ENCODE results near the gene ST7. TPM values are rescaled to one million over a fixed set of nuclear protein-coding genes. Genes with fewer than 3 reads are reported as not detected.

ST7 gene
- total and polyA plus RNA-seq, 2 experiments from 2014 or later = 9.9 to 18.3 TPM

DNA sequence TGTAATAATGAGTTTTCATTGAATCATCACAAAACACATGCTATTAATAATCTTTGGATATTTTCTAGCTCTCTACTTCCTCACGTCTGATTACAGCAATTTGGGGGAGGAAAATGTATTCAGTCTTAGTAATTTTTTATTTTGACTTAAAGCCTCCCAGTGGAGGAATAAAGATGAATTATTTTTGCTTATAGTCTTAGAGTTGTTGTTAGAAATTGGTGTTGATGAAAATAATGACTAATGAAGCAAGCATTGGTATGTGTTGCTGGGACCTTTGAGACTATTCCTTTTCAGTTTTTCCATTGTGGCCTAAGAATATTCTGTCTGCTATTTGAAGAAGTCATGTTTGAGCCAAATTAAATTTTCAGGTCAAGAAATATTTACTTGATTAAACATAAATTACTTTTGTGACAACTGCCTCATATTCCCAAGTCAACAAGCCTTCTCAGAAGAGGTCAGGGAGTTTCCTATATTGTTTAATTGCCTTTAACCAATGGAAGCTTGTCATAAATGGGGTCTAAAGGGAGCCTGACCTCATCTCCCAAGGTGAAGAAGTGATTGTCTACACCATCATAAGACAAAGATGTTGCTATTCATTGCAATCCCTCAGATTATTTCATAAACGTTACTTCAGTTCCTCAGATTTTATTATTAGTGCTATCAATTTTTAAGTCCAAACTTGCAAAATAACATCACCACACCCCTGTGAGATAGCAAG lies 90.0 kb downstream of the ST7 start:
- Histone ChIP-seq H3K4me3 (no peak overlapping the region), H3K79me2 (replicated peaks; ENCODE audit: insufficient read depth) (no peaks in the 10 kb centered on the region), H2AFZ (no peak overlapping the region), H3K9me2 (ENCODE audit: insufficient read depth) (no peaks in the 10 kb centered on the region), H3K27ac (ENCODE audit: low read depth) (no peak overlapping the region), H3K27me3 (ENCODE audit: insufficient read depth) (no peaks in the 10 kb centered on the region), H3K36me3 (ENCODE audit: insufficient read depth) (no peaks in the 10 kb centered on the region), H4K20me1 (replicated peaks; ENCODE audit: insufficient read depth) (no peaks in the 10 kb centered on the region), H3K4me2 (no peak overlapping the region), H3F3A (replicated peaks; ENCODE audit: low read depth) (no peaks in the 10 kb centered on the region), H3K4me1 (ENCODE audit: insufficient read depth) (no peaks in the 10 kb centered on the region)
- Mint-ChIP-seq H3K36me3 (ENCODE audit: low read depth) (no peaks in the 10 kb centered on the region), H3K9me3 (no peaks in the 10 kb centered on the region), H3K27ac (no peak overlapping the region), H3K4me1 (no peaks in the 10 kb centered on the region), H3K4me3 (no peak overlapping the region), H3K27me3 (ENCODE audit: insufficient read depth, low read depth, poor library complexity) (peaks cover 6% of the 10 kb centered on the region)
- DNase-seq (ENCODE audit: low spot score) = no peak
- ATAC-seq = no peak
- no peak for TF ChIP-seq JUNB (IDR thresholded peaks at IDR 0.05; ENCODE audit: unreplicated experiment)
- TF ChIP-seq ZNF331 (CRISPR knock-in tag; IDR thresholded peaks at IDR 0.05; ENCODE audit: low read depth) = no peak
- TF ChIP-seq ZNF114 (CRISPR knock-in tag; IDR thresholded peaks at IDR 0.05) = no peak
- TF ChIP-seq, protein P1, sequence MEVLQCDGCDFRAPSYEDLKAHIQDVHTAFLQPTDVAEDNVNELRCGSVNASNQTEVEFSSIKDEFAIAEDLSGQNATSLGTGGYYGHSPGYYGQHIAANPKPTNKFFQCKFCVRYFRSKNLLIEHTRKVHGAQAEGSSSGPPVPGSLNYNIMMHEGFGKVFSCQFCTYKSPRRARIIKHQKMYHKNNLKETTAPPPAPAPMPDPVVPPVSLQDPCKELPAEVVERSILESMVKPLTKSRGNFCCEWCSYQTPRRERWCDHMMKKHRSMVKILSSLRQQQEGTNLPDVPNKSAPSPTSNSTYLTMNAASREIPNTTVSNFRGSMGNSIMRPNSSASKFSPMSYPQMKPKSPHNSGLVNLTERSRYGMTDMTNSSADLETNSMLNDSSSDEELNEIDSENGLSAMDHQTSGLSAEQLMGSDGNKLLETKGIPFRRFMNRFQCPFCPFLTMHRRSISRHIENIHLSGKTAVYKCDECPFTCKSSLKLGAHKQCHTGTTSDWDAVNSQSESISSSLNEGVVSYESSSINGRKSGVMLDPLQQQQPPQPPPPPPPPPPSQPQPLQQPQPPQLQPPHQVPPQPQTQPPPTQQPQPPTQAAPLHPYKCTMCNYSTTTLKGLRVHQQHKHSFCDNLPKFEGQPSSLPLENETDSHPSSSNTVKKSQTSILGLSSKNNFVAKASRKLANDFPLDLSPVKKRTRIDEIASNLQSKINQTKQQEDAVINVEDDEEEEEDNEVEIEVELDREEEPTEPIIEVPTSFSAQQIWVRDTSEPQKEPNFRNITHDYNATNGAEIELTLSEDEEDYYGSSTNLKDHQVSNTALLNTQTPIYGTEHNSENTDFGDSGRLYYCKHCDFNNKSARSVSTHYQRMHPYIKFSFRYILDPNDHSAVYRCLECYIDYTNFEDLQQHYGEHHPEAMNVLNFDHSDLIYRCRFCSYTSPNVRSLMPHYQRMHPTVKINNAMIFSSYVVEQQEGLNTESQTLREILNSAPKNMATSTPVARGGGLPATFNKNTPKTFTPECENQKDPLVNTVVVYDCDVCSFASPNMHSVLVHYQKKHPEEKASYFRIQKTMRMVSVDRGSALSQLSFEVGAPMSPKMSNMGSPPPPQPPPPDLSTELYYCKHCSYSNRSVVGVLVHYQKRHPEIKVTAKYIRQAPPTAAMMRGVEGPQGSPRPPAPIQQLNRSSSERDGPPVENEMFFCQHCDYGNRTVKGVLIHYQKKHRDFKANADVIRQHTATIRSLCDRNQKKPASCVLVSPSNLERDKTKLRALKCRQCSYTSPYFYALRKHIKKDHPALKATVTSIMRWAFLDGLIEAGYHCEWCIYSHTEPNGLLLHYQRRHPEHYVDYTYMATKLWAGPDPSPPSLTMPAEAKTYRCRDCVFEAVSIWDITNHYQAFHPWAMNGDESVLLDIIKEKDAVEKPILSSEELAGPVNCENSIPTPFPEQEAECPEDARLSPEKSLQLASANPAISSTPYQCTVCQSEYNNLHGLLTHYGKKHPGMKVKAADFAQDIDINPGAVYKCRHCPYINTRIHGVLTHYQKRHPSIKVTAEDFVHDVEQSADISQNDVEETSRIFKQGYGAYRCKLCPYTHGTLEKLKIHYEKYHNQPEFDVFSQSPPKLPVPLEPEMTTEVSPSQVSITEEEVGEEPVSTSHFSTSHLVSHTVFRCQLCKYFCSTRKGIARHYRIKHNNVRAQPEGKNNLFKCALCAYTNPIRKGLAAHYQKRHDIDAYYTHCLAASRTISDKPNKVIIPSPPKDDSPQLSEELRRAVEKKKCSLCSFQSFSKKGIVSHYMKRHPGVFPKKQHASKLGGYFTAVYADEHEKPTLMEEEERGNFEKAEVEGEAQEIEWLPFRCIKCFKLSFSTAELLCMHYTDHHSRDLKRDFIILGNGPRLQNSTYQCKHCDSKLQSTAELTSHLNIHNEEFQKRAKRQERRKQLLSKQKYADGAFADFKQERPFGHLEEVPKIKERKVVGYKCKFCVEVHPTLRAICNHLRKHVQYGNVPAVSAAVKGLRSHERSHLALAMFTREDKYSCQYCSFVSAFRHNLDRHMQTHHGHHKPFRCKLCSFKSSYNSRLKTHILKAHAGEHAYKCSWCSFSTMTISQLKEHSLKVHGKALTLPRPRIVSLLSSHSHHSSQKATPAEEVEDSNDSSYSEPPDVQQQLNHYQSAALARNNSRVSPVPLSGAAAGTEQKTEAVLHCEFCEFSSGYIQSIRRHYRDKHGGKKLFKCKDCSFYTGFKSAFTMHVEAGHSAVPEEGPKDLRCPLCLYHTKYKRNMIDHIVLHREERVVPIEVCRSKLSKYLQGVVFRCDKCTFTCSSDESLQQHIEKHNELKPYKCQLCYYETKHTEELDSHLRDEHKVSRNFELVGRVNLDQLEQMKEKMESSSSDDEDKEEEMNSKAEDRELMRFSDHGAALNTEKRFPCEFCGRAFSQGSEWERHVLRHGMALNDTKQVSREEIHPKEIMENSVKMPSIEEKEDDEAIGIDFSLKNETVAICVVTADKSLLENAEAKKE (CRISPR knock-in tag; IDR thresholded peaks at IDR 0.05) = no peak
- no peak for TF ChIP-seq STAT1 (IDR thresholded peaks at IDR 0.05; ENCODE audit: unreplicated experiment)
- TF ChIP-seq, protein P2, sequence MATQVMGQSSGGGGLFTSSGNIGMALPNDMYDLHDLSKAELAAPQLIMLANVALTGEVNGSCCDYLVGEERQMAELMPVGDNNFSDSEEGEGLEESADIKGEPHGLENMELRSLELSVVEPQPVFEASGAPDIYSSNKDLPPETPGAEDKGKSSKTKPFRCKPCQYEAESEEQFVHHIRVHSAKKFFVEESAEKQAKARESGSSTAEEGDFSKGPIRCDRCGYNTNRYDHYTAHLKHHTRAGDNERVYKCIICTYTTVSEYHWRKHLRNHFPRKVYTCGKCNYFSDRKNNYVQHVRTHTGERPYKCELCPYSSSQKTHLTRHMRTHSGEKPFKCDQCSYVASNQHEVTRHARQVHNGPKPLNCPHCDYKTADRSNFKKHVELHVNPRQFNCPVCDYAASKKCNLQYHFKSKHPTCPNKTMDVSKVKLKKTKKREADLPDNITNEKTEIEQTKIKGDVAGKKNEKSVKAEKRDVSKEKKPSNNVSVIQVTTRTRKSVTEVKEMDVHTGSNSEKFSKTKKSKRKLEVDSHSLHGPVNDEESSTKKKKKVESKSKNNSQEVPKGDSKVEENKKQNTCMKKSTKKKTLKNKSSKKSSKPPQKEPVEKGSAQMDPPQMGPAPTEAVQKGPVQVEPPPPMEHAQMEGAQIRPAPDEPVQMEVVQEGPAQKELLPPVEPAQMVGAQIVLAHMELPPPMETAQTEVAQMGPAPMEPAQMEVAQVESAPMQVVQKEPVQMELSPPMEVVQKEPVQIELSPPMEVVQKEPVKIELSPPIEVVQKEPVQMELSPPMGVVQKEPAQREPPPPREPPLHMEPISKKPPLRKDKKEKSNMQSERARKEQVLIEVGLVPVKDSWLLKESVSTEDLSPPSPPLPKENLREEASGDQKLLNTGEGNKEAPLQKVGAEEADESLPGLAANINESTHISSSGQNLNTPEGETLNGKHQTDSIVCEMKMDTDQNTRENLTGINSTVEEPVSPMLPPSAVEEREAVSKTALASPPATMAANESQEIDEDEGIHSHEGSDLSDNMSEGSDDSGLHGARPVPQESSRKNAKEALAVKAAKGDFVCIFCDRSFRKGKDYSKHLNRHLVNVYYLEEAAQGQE (IDR thresholded peaks at IDR 0.05; ENCODE audit: unreplicated experiment) = no peak
- TF ChIP-seq, protein P3, sequence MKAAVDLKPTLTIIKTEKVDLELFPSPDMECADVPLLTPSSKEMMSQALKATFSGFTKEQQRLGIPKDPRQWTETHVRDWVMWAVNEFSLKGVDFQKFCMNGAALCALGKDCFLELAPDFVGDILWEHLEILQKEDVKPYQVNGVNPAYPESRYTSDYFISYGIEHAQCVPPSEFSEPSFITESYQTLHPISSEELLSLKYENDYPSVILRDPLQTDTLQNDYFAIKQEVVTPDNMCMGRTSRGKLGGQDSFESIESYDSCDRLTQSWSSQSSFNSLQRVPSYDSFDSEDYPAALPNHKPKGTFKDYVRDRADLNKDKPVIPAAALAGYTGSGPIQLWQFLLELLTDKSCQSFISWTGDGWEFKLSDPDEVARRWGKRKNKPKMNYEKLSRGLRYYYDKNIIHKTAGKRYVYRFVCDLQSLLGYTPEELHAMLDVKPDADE (IDR thresholded peaks at IDR 0.05) = no peak
- no peak for TF ChIP-seq EZH2phosphoT487 (IDR thresholded peaks at IDR 0.05; ENCODE audit: unreplicated experiment)
- no peak for TF ChIP-seq EZH2 (IDR thresholded peaks at IDR 0.05; ENCODE audit: low read depth, unreplicated experiment)
- TF ChIP-seq, protein P4, sequence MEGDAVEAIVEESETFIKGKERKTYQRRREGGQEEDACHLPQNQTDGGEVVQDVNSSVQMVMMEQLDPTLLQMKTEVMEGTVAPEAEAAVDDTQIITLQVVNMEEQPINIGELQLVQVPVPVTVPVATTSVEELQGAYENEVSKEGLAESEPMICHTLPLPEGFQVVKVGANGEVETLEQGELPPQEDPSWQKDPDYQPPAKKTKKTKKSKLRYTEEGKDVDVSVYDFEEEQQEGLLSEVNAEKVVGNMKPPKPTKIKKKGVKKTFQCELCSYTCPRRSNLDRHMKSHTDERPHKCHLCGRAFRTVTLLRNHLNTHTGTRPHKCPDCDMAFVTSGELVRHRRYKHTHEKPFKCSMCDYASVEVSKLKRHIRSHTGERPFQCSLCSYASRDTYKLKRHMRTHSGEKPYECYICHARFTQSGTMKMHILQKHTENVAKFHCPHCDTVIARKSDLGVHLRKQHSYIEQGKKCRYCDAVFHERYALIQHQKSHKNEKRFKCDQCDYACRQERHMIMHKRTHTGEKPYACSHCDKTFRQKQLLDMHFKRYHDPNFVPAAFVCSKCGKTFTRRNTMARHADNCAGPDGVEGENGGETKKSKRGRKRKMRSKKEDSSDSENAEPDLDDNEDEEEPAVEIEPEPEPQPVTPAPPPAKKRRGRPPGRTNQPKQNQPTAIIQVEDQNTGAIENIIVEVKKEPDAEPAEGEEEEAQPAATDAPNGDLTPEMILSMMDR (conservative IDR thresholded peaks at IDR 0.05; ENCODE audit: low read depth in 2 of 2) = no peak
